Hematopoietic multipotent progenitor cell treated with erythropoietin and hydrocortisone succinate and interleukin-3 and kit ligand, for 8 days (in vitro differentiated cells): Measurements from ENCODE around the gene TOMM20.
A peak's percentile ranks its signal among the peaks of the same experiment; 100 is the strongest.
"Not testable (repeated sequence)": the region's sequence is repeated elsewhere in the genome, so short reads cannot be mapped to it uniquely, and the experiment has no call there.

Experiments
- DNase-seq: peaks from one replicate; pipeline ENCODE4 v3.0.0-alpha.2; 2015

Gene TOMM20

GRCh38 chr1:235128456-235129328 is at the start of gene TOMM20:
TSS of gene TOMM20 (minus strand) at chr1:235128837. CDS start at chr1:235128715, 122 bp downstream.
- peak; percentile 99 for DNase-seq

GRCh38 chr1:235176486-235176885 is 47.8 kb upstream of the TOMM20 start:
- DNase-seq = no peak

GRCh38 chr1:235169986-235170385 is 41.3 kb upstream of the TOMM20 start:
- no peak for DNase-seq

- no peak for DNase-seq
These were observed 39.7 kb upstream of the TOMM20 start for GRCh38 chr1:235168375-235168774.

- DNase-seq = no peak
These were observed 33.2 kb upstream of the TOMM20 start for GRCh38 chr1:235161685-235162327.

GRCh38 chr1:235160957-235161684 is 32.5 kb upstream of the TOMM20 start, which contains the start of gene RBM34:
TSS of gene RBM34 (minus strand) at chr1:235161250. CDS start at chr1:235161226, 24 bp downstream.
- peak; percentile 90 for DNase-seq

- DNase-seq = peak; percentile 67
These were observed 31.8 kb upstream of the TOMM20 start for GRCh38 chr1:235160383-235160956.

GRCh38 chr1:235159930-235160329 is 31.3 kb upstream of the TOMM20 start:
- not testable (repeated sequence) for DNase-seq

- DNase-seq = not testable (repeated sequence)
These were observed 30.6 kb upstream of the TOMM20 start for GRCh38 chr1:235159284-235159683.

GRCh38 chr1:235158680-235159079 is 30.0 kb upstream of the TOMM20 start:
- no peak for DNase-seq

- no peak for DNase-seq
These were observed 28.5 kb upstream of the TOMM20 start for GRCh38 chr1:235157150-235157549.

GRCh38 chr1:235156740-235157139 is 28.1 kb upstream of the TOMM20 start:
- no peak for DNase-seq

- peak; percentile 12 for DNase-seq
These were observed 27.6 kb upstream of the TOMM20 start for GRCh38 chr1:235156265-235156664.

- no peak for DNase-seq
These were observed 23.6 kb upstream of the TOMM20 start for GRCh38 chr1:235152235-235152634.

GRCh38 chr1:235151033-235151432 is 22.4 kb upstream of the TOMM20 start:
- DNase-seq = no peak

GRCh38 chr1:235149824-235150223 is 21.2 kb upstream of the TOMM20 start:
- DNase-seq = no peak

- DNase-seq = no peak
These were observed 18.6 kb upstream of the TOMM20 start for GRCh38 chr1:235147269-235147668.

GRCh38 chr1:235145639-235146038 is 17.0 kb upstream of the TOMM20 start:
- DNase-seq = no peak

GRCh38 chr1:235142991-235143390 is 14.4 kb upstream of the TOMM20 start:
- DNase-seq = no peak

- DNase-seq = no peak
These were observed 10.7 kb upstream of the TOMM20 start for GRCh38 chr1:235139315-235139714.

GRCh38 chr1:235138821-235139220 is 10.2 kb upstream of the TOMM20 start:
- DNase-seq = no peak

GRCh38 chr1:235136111-235136510 is 7.5 kb upstream of the TOMM20 start:
- peak; percentile 12 for DNase-seq

GRCh38 chr1:235134171-235134570 is 5.5 kb upstream of the TOMM20 start:
- no peak for DNase-seq
